ENCODE measurements around the gene OR5C1. TPM values are rescaled to one million over a fixed set of nuclear protein-coding genes. Genes with fewer than 3 reads are reported as not detected.
A peak's percentile ranks its signal among the peaks of the same experiment; 100 is the strongest.
"Not testable (repeated sequence)": the region's sequence is repeated elsewhere in the genome, so short reads cannot be mapped to it uniquely, and the experiment has no call there.

OR5C1 gene
- polyA plus RNA-seq, 1 donor = not detected

- no peaks in the 10 kb centered on the region for H3K9me3 ChIP-seq (ENCODE audit: control insufficient read depth, low read depth, low read length)
- no CpG with 5 or more reads among the region's 8 CpGs for WGBS (ENCODE audit: insufficient coverage, low lambda C conversion rate)
- H3K4me1 ChIP-seq (ENCODE audit: control insufficient read depth, insufficient read depth, low read length) = peaks cover 12% of the 10 kb centered on the region
- DNase-seq = no peak
- H3K4me3 ChIP-seq (ENCODE audit: low read length) = peak overlapping the region; percentile 84
- H3K27me3 ChIP-seq (ENCODE audit: control insufficient read depth, insufficient read depth, low read length) = no peaks in the 10 kb centered on the region
- peak overlapping the region; percentile 74 for H3K27ac ChIP-seq (ENCODE audit: low read length)
- H3K36me3 ChIP-seq (ENCODE audit: control insufficient read depth, insufficient read depth, low read length) = peaks cover 20% of the 10 kb centered on the region
Measured at GRCh38 chr9:122827761-122828093, 39.0 kb downstream of the OR5C1 start.

GRCh38 chr9:122828965-122829284, 40.2 kb downstream of the OR5C1 start:
- 97% methylated on average over 6 of the region's 18 CpGs for whole genome bisulfite sequencing (ENCODE audit: insufficient coverage, low lambda C conversion rate)

GRCh38 chr9:122832194-122832593, 43.5 kb downstream of the OR5C1 start:
- WGBS (ENCODE audit: insufficient coverage, low lambda C conversion rate) = 60% methylated on average over 1 of the region's 3 CpGs
- Histone ChIP-seq H3K27ac (ENCODE audit: low read length) (no peak overlapping the region), H3K27me3 (ENCODE audit: control insufficient read depth, insufficient read depth, low read length) (no peaks in the 10 kb centered on the region), H3K4me1 (ENCODE audit: control insufficient read depth, insufficient read depth, low read length) (peaks cover 4% of the 10 kb centered on the region), H3K9me3 (ENCODE audit: control insufficient read depth, low read depth, low read length) (no peaks in the 10 kb centered on the region), H3K36me3 (ENCODE audit: control insufficient read depth, insufficient read depth, low read length) (no peaks in the 10 kb centered on the region), H3K4me3 (ENCODE audit: low read length) (no peak overlapping the region)
- no peak for DNase-seq

More at GRCh38 chr9:122828965-122829284, 40.2 kb downstream of the OR5C1 start:
- not testable (repeated sequence) for H3K9me3 ChIP-seq (ENCODE audit: control insufficient read depth, low read depth, low read length); DNase-seq; H3K27me3 ChIP-seq (ENCODE audit: control insufficient read depth, insufficient read depth, low read length)
- H3K36me3 ChIP-seq (ENCODE audit: control insufficient read depth, insufficient read depth, low read length) = peaks cover 12% of the 10 kb centered on the region
- peaks cover 12% of the 10 kb centered on the region for H3K4me1 ChIP-seq (ENCODE audit: control insufficient read depth, insufficient read depth, low read length)
- peak overlapping the region; percentile 84 for H3K4me3 ChIP-seq (ENCODE audit: low read length)
- peak overlapping the region; percentile 74 for H3K27ac ChIP-seq (ENCODE audit: low read length)

- no peak overlapping the region for H3K4me3 ChIP-seq (ENCODE audit: low read length)
Measured at GRCh38 chr9:122835313-122835731, 46.6 kb downstream of the OR5C1 start.

GRCh38 chr9:122837266-122837850, 48.6 kb downstream of the OR5C1 start:
- no CpG with 5 or more reads among the region's 14 CpGs for WGBS (ENCODE audit: insufficient coverage, low lambda C conversion rate)
- Histone ChIP-seq H3K36me3 (ENCODE audit: control insufficient read depth, insufficient read depth, low read length) (no peaks in the 10 kb centered on the region), H3K27ac (ENCODE audit: low read length) (no peak overlapping the region), H3K27me3 (ENCODE audit: control insufficient read depth, insufficient read depth, low read length) (no peaks in the 10 kb centered on the region), H3K4me1 (ENCODE audit: control insufficient read depth, insufficient read depth, low read length) (no peaks in the 10 kb centered on the region), H3K9me3 (ENCODE audit: control insufficient read depth, low read depth, low read length) (no peaks in the 10 kb centered on the region), H3K4me3 (ENCODE audit: low read length) (no peak overlapping the region)
- no peak for DNase-seq

More at GRCh38 chr9:122835313-122835731, 46.6 kb downstream of the OR5C1 start:
- Histone ChIP-seq H3K4me1 (ENCODE audit: control insufficient read depth, insufficient read depth, low read length) (no peaks in the 10 kb centered on the region), H3K9me3 (ENCODE audit: control insufficient read depth, low read depth, low read length) (no peaks in the 10 kb centered on the region), H3K27ac (ENCODE audit: low read length) (no peak overlapping the region), H3K27me3 (ENCODE audit: control insufficient read depth, insufficient read depth, low read length) (no peaks in the 10 kb centered on the region), H3K36me3 (ENCODE audit: control insufficient read depth, insufficient read depth, low read length) (no peaks in the 10 kb centered on the region)
- DNase-seq = no peak
- WGBS (ENCODE audit: insufficient coverage, low lambda C conversion rate) = no CpG with 5 or more reads among the region's 4 CpGs

GRCh38 chr9:122838441-122838840, 49.7 kb downstream of the OR5C1 start:
- H3K27me3 ChIP-seq (ENCODE audit: control insufficient read depth, insufficient read depth, low read length); H3K27ac ChIP-seq (ENCODE audit: low read length); H3K4me3 ChIP-seq (ENCODE audit: low read length); H3K4me1 ChIP-seq (ENCODE audit: control insufficient read depth, insufficient read depth, low read length); H3K36me3 ChIP-seq (ENCODE audit: control insufficient read depth, insufficient read depth, low read length); DNase-seq; H3K9me3 ChIP-seq (ENCODE audit: control insufficient read depth, low read depth, low read length): not testable (repeated sequence)
- WGBS (ENCODE audit: insufficient coverage, low lambda C conversion rate) = no CpG with 5 or more reads among the region's 3 CpGs

Other genes with a start within 250 kb of the OR5C1 start
- gene OR1N2, start 235.8 kb upstream of the OR5C1 start, polyA plus RNA-seq = not detected
- gene OR1L8, start 205.5 kb upstream of the OR5C1 start, polyA plus RNA-seq = 0.13 TPM
- not detected for gene OR1Q1, start 174.2 kb upstream of the OR5C1 start, polyA plus RNA-seq
- not detected for gene OR1B1, start 131.3 kb upstream of the OR5C1 start, polyA plus RNA-seq
- gene OR1L1, start 127.2 kb upstream of the OR5C1 start, polyA plus RNA-seq = not detected
- not detected for gene OR1L3, start 113.8 kb upstream of the OR5C1 start, polyA plus RNA-seq
- not detected for gene OR1L4, start 64.9 kb upstream of the OR5C1 start, polyA plus RNA-seq
- gene OR1L6, start 46.6 kb upstream of the OR5C1 start, polyA plus RNA-seq = not detected
- not detected for gene OR1K1, start 11.2 kb downstream of the OR5C1 start, polyA plus RNA-seq
- 19.0 TPM for gene PDCL, start 39.7 kb downstream of the OR5C1 start, polyA plus RNA-seq
- gene RC3H2, start 116.4 kb downstream of the OR5C1 start, polyA plus RNA-seq = 27.1 TPM
- 11.6 TPM for gene ZBTB6, start 124.4 kb downstream of the OR5C1 start, polyA plus RNA-seq
- 11.4 TPM for gene ZBTB26, start 142.6 kb downstream of the OR5C1 start, polyA plus RNA-seq
- 38.3 TPM for gene RABGAP1, start 152.1 kb downstream of the OR5C1 start, polyA plus RNA-seq
- gene GPR21, start 244.7 kb downstream of the OR5C1 start, polyA plus RNA-seq = 0.24 TPM

Measured in large intestine (tissue), 3 donors.